ENCODE results near the gene CAPNS1.

The CAPNS1 gene
- long read RNA-seq, donor 1, transcript CAPNS1-201 (11 exons, 1,918 nt), result major isoform, 58 of 255 reads
- long read RNA-seq, donor 1, partial matches to known transcripts, result 166 of 255 reads
- long read RNA-seq, donor 1, other reads (novel, unspliced or antisense), result 30 of 255 reads
- long read RNA-seq, donor 2, transcript CAPNS1-201 (11 exons, 1,918 nt), result major isoform, 45 of 124 reads
- long read RNA-seq, donor 2, partial matches to known transcripts, result 65 of 124 reads
- long read RNA-seq, donor 2, other reads (novel, unspliced or antisense), result 14 of 124 reads
- long read RNA-seq, donor 3, transcript CAPNS1-201 (11 exons, 1,918 nt), result major isoform, 34 of 96 reads
- long read RNA-seq, donor 3, partial matches to known transcripts, result 49 of 96 reads
- long read RNA-seq, donor 3, other reads (novel, unspliced or antisense), result 13 of 96 reads
- long read RNA-seq, donor 4, transcript CAPNS1-201 (11 exons, 1,918 nt), result major isoform, 47 of 221 reads
- long read RNA-seq, donor 4, partial matches to known transcripts, result 155 of 221 reads
- long read RNA-seq, donor 4, other reads (novel, unspliced or antisense), result 19 of 221 reads
- long read RNA-seq, donor 5, transcript CAPNS1-201 (11 exons, 1,918 nt), result major isoform, 58 of 186 reads
- long read RNA-seq, donor 5, partial matches to known transcripts, result 92 of 186 reads
- long read RNA-seq, donor 5, other reads (novel, unspliced or antisense), result 36 of 186 reads
- long read RNA-seq, donor 6, transcript CAPNS1-201 (11 exons, 1,918 nt), result major isoform, 56 of 104 reads
- long read RNA-seq, donor 6, partial matches to known transcripts, result 31 of 104 reads
- long read RNA-seq, donor 6, other reads (novel, unspliced or antisense), result 17 of 104 reads
- long read RNA-seq, donor 7, result 0 reads
- long read RNA-seq, donor 8, transcript CAPNS1-201 (11 exons, 1,918 nt), result major isoform, 60 of 198 reads
- long read RNA-seq, donor 8, partial matches to known transcripts, result 116 of 198 reads
- long read RNA-seq, donor 8, other reads (novel, unspliced or antisense), result 22 of 198 reads

DNA sequence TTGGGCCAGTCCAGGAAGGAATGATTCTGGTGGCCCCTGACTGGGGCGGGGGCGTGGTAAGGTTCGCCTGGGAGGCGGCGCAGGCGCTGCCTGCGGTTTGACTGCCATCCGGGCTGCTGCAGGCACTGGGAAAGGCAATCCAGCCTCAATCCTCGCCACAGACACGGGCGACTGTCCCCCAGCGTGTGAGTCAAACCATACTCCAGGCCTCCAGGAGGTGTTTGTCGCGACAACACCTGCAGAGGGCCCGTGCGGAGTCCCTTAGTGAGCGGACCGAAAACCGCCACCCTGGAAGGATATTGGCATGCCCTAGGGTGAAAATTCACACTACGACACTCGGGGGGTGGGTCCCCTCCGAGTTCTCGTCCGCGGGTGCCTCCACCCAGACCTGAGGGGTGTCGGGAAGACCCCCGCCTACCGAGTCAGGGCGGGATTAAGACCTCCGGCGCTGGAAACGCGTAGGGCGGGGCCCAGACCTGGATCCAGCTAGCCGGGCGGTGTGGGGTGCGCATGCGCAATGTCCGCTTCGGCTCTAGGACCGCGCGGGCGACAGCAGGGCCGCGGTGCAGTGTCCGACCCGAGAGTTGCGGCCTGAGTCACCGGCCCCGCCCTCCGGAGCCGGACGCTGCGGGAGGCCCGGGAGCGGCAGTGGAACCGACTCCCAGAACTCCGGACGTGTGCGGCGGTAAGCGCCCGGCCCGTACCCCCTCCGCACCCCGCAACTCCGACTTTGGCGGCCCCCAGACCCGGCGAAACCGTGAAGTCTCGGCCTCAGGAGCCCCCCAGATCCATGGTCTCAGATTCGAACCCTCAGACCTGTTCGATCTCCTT, at the start of gene CAPNS1:
Gene CAPNS1 (plus strand): TSS at position 594 of the 831 bp plus-strand sequence. CDS start 946 bp downstream, outside the sequence.
- DNase-seq, result peak; percentile 96

DNA sequence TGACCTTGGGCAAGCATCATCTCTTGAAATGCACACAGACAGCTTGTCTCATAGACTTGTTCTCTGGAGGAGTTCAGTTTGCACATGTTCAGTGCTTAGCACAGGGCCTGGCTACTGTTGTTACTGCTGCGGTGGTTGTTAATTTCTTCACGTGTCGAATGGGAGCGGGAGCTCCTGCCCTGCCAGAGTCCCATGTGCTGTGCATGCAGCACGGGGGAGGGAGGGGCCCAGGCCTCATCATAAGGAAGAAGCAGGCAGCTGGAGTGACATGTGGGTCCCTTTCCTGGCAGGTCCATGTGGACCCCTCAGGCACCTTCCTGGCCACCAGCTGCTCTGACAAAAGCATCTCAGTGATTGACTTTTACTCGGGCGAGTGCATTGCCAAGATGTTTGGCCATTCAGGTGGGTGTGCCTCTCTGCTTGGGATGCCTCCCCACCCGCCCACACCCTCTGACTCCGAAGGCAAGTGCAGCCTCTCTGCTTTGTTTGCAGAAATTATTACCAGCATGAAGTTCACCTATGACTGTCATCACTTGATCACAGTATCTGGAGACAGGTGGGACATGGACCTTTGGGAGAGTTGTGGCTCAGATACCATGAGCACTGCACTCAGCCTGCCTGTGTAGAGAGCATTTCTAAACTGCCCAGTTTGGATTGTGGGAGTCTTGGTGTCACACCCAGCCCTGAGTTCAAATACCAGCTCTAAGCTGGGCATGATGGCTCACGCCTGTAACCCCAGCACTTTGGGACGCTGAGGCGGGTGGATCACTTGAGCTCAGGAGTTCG, 48.8 kb upstream of the CAPNS1 start:
- DNase-seq, result no peak

DNA sequence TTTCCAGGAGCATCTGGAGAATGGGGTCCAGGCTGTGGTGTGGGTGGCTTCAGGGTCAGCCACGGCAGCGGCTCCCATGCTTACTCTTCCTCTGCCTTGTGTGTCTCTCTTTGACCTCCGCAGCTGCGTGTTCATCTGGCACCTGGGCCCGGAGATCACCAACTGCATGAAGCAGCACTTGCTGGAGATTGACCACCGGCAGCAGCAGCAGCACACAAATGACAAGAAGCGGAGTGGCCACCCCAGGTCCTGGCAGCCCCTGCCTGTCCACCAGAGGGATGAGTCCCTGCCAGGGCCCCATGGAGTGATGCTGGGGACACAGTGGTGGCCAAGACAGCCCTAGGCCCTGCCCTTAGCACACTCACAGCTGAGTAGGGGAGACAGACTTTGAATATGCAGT, 47.3 kb upstream of the CAPNS1 start:
- no peak for DNase-seq

DNA sequence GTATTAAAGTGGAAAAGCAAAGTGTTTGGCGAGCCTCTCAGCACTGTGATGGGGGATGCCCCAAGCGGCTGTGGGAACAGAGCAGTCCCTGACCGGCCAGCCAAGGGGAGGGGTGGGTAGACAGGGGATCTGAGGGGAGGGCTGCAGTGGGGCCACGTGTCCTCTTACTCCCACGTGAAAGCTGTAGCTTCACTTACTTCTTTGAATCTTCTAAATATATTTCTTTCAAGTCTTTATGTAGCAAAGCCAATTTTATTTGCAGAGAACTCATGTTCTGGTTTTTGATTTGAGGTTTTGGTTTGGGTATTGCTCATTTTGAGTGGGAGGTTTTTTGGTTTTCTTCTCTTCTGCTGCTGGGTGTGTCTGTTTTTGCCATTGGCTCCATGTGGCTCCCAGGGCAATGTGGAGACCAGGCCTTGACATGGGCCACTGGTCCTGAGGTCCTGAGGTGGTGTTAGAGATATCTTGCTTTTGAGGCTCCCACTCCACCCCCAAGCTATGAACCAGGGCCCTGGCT, 46.7 kb upstream of the CAPNS1 start:
- no peak for DNase-seq

DNA sequence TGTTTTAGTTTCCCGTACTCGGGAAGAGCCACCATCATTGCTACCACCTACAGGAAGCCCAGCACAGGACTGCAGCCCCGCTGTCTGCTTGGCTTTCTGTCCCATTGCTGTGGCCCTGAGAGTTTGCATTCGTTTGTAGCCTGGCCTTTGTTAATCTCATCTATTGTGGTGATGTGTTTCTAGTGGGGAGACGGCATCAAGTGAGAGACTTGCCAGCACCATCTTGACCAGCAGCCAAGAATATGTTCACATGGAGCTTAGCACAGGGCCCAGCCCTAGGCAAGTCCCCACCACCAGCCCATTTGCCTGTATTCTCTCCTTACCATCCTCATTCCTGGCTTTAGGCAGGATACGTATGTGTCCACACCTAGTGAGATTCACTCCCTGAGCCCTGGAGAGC, 46.2 kb upstream of the CAPNS1 start:
- no peak for DNase-seq

DNA sequence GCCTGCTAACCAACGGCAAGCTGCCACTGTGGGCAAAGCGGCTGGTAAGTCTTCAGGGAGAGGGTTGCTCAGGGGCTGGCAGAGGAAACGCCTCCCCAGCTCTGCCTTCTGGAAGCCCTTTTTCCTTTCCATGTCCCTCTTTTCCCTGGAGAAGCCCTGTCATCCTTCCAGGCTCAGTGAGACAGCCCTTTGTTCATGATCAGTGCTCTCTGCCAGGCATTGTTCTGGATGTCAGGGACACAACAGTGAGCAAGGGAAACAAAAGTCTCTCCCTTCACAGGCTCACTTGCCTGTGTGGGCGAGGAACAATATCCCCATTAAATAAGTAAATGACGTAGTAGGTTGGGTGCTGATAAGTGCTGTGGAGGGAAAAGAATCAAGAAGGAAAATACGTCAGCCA, 42.8 kb upstream of the CAPNS1 start:
- no peak for DNase-seq

DNA sequence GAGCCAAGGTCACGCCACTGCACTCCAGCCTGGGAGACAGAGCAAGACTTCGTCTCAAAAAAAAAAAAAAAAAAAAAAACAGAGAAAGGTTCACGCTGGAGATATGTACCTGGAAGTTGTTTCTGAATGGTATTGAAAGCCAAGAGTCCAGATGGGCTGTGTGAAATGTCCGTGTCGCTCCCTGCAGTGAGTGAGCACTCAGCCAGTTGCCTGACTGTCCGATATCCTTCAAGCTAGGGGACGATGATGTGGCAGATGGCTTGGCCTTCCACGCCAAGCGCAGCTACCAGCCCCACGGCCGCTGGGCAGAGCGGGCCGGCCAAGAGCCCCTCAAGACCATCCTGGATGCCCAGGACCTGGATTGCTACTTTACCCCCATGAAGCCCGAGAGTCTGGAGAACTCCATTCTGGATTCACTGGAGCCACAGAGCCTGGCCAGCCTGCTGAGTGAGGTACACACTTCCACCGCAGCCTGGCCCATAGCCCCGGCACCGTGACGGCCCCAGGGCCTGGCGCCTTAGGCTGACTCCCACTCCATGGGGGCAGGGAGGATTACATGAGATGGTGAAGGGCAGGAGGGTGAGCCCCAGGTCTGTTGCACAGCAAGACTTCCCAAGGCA, 40.6 kb upstream of the CAPNS1 start:
- DNase-seq, result no peak

DNA sequence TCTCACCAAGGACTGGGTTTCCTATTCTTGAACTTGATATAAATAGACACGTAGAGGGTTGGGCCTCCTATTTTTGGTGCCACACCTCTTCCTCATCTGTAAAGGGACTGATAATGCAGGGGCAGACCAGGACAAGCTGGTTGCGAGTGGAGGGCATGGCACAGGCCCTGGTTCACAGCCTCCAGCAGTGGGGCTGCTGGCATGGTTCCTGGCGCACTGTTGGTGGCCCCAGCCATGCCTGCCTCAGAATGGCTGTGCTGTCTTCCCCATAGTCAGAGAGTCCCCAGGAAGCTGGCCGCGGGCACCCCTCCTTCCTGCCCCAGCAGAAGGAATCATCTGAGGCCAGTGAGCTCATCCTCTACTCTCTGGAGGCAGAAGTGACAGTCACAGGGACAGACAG, 39.4 kb upstream of the CAPNS1 start:
- DNase-seq, result no peak

DNA sequence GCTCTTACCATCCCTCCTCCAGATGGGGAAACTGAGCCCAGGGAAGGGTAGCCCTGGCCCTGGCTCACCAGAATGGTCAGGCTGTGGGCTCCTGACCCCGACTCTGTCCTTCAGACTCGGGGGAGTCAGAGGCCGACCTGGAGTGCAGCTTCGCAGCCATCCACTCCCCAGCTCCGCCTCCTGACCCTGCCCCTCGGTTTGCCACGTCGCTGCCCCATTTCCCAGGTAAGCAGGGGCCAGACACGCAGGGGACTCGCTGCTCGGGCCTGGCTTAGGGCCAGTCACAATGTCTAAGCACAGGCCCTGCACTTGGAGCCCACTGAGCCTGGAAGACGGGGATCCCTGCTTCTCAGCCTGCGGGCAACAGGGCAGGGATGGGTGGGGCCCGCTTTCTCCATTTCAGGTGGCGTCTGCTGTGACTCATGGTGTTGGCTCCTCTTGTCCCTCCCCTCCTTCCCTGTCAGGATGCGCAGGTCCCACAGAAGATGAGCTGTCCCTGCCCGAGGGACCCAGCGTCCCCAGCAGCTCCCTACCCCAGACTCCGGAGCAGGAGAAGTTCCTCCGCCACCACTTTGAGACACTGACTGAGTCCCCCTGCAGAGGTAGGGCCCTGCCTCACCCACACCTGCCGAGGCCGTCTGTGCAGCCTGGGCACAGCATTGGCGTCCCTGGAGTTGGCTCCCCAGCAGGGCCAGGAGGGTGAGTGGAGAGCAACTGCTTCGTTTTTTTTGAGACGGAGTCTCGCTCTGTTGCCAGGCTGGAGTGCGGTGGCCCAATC, 38.1 kb upstream of the CAPNS1 start:
- no peak for DNase-seq

DNA sequence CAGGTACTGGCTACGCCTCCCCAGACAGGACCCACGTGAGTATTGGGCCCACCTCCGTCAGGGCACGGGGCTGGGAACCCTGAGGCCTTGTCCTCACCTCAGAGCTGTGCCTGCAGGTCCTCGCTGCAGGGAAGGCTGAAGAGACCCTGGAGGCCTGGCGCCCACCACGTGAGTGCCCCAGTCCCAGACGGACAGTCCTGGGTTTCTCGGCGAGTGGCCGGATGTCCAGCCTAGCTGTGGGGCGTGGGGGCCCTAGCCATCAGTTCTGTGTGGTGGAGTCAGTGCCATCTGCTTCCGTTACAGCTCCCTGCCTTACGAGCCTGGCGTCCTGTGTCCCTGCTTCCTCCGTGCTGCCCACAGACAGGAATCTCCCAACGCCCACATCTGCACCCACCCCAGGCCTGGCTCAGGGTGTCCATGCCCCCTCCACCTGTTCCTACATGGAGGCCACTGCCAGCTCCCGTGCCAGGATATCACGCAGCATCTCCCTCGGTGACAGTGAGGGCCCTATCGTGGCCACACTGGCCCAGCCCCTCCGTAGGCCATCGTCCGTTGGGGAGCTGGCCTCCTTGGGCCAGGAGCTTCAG, 36.7 kb upstream of the CAPNS1 start:
- no peak for DNase-seq

DNA sequence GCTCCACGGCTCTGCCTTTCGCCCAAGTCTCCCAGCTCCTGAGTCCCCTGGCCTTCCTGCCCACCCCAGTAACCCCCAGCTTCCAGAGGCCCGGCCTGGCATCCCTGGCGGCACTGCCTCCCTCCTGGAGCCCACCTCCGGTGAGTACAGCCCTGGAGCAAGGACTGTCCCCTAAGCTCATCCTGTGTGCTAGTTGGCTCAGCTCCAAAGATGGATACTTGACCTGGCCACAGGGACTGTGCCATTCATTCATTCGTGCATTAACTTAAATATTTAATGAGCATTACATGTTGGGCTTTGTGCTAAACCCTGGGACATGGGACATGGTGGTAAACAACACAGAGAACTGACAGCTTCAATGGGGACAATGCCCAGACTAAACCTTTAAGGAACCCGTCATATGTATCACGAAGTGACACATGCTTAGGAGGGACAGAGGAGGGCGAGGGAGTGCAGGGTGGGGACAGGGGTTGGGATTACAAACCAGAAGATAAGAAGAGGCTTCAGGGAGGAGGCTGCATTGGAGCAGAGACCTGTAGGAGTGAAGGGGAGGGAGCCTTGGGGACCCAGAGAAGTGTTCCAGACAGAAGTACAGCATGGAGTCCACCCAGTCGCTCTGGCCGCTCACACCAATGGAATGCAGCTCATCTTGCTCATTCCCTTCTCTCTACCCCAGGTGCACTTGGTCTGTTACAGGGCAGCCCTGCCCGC, 35.9 kb upstream of the CAPNS1 start:
- DNase-seq, result no peak

DNA sequence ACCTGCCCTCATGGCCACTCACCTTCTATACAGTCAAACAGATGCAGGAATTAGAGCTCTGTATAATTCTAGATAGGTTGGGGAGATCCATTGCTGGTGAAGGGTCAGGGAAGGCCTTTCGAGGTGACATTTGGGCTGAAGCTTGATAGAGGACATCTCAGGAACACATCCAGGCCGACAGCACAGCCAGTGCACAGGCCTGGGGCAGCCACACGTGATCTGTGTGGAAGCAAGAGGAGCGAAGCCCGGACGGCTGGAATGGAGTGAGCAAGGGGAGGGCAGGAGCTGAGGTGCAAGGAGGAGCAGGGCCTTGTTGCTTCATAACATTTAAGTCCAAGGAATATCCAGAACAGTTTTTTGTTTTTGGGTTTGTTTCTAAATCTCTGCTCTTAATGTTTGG, 33.4 kb upstream of the CAPNS1 start:
- no peak for DNase-seq

DNA sequence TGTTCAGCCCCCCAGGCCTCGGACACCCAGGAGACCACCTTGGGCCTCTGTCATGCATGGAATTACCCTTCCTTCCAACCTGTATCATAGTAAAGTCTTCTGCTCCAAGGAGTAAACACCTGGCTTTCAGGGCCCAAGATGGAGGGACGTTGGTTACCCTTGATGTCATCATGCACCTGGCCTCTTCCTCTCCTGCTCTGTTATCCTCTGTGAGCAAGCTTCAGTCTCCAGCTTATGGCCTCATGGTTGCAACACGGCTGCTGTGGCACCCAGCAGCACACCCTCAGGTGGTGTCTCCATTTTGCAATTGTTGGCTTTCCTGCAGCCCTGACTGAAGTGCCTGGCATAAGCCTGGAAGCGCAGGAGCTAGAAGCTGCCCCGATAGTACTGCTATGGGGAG, 32.9 kb upstream of the CAPNS1 start:
- DNase-seq, result no peak

DNA sequence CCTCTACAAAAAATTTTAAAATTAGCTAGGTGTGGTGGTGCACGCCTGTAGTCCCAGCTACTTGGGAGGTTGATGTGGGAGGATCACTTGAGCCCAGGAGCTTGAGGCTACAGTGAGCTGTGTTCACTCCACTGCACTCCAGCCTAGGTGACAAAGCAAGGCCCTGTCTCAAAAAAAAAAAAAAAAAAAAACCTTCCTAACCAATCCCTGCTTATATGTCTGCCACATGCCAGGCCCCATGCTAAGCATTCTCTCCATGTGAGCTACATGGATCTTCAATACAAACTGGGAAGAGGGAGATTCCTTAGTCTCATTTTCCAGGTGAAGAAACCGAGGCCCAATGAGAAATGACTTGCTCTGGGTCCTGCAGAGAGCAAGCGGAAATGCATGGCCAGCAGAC, 31.2 kb upstream of the CAPNS1 start:
- no peak for DNase-seq

DNA sequence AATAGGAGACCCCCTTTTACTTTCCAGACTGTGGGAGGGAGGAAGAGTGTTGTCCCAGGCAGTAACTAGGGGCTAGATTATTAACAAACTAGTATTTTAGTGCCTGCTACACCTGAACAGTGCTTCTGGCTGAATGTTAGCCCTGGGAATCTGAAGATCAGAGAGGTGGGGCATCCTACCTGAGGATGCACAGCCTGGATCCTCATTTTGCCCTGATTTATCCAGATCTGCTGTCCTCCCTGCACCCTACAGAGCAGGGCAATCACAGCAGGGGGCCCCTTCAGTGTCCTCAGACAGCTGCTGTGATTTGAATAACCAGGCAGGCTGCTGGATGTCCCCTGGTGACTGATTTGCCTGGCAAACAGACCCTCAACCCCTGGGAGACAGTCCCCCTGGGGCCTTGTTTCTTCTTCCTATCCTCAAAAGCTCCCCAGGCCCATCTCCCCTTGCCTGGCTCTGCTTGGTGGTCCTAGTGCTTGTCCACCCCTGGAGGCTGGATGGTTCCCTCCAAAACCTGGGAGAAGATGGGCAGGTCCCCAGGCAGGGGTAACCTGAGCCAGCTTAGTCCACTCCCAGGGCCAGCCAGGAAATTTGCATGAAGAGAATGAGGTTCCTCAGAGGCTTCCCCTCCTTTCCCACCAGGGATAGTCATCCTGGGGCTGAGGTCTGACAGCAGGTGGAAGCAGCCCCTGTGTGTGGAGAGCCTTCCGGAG, 29.2 kb upstream of the CAPNS1 start, which contains the start of gene OVOL3:
Gene OVOL3 (plus strand): TSS at position 657 of the 713 bp plus-strand sequence. CDS start 60 bp downstream, outside the sequence.
- no peak for DNase-seq

DNA sequence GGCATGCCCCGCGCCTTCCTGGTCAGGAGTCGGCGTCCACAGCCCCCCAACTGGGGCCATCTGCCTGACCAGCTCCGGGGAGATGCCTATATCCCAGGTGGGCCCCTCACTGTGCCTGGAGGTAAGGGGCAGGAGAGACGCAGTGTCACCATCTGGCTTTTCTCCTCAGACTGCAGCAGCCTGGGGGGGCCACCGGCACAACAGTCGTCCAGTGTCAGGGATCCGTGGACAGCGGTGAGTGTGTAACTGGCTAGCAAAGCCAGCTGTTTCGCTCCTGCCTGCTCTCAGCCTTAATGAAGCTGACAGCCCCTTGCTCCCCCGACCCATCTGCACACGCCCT, 28.7 kb upstream of the CAPNS1 start:
- DNase-seq, result no peak

DNA sequence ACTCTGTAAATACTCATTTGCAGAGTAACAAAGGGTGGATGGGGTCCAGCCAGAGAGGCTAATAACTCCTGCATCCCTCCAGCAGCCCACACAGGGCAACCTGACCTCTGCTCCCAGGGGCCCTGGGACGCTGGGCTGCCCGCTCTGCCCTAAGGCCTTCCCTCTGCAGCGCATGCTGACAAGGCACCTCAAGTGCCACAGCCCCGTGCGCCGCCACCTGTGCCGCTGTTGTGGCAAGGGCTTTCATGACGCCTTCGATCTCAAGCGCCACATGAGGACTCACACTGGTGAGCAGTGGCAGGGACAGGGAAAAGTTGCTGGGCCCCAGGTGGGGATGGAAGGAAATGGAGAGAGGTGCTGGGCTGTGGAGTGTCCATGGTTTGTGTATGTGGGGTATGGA, 27.2 kb upstream of the CAPNS1 start:
- DNase-seq, result no peak

DNA sequence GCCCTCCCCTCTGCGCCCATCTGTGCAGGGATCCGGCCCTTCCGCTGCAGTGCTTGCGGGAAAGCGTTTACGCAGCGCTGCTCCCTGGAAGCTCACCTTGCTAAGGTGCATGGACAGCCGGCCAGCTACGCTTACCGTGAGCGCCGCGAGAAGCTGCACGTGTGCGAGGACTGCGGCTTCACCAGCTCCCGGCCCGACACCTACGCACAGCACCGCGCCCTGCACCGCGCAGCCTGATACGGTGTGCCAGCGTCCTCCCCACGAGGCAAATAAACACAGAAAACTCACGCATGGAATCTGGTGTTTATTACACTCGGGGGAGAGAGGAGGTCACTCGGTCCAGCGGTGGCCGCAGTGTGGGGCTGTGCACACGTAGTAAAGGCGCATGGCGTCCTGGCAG, 26.4 kb upstream of the CAPNS1 start:
- DNase-seq, result no peak
